GM23338 (cell line): ENCODE measurements around the gene LRRC57. TPM values are rescaled to one million over a fixed set of nuclear protein-coding genes. Genes with fewer than 3 reads are reported as not detected.

Experiments
- ATAC-seq: fragments of 200-7000 bp; cut with Tn5 transposase; 3 replicates; pipeline ENCODE4 v1.9.1; 2020
- DNase-seq: peaks from one replicate; pipeline ENCODE4 v3.0.0-alpha.2; 2015; ENCODE audit warnings: low spot score
- H2AFZ ChIP-seq: fragments of 200-600 bp; sonication (generic); 2 replicates; pipeline ENCODE4 v1.8.0; 2016; ENCODE audit warnings: antibody characterized with exemption, mild to moderate bottlenecking, moderate library complexity
- H3F3A ChIP-seq: fragments of 200-600 bp; sonication (generic); replicated peaks from 2 replicates; pipeline ENCODE4 v1.8.0; 2017; ENCODE audit warnings: antibody characterized with exemption, mixed run types, low read depth
- H3K27ac ChIP-seq: fragments of 200-600 bp; sonication (generic); 2 replicates; pipeline ENCODE4 v1.6.1; 2016; ENCODE audit warnings: low read depth
- H3K27me3 ChIP-seq: fragments of 200-600 bp; sonication (generic); 2 replicates; pipeline ENCODE4 v1.8.0; 2016; ENCODE audit warnings: mild to moderate bottlenecking, mixed run types, moderate library complexity; ENCODE audit not compliant: insufficient read depth
- H3K36me3 ChIP-seq: fragments of 200-600 bp; sonication (generic); 2 replicates; pipeline ENCODE4 v1.8.0; 2016; ENCODE audit warnings: mild to moderate bottlenecking; ENCODE audit not compliant: insufficient read depth
- H3K4me1 ChIP-seq: fragments of 200-600 bp; sonication (generic); 2 replicates; pipeline ENCODE4 v1.8.0; 2016; ENCODE audit warnings: mild to moderate bottlenecking, moderate library complexity; ENCODE audit not compliant: insufficient read depth
- H3K4me2 ChIP-seq: fragments of 200-600 bp; sonication (generic); 2 replicates; pipeline ENCODE4 v1.7.1; 2017; ENCODE audit warnings: mixed run types
- H3K4me3 ChIP-seq: fragments of 200-600 bp; sonication (generic); 2 replicates; pipeline ENCODE4 v1.6.1; 2016; ENCODE audit warnings: mixed run types
- H3K79me2 ChIP-seq: fragments of 200-600 bp; sonication (generic); replicated peaks from 2 replicates; pipeline ENCODE4 v1.8.0; 2017; ENCODE audit warnings: mild to moderate bottlenecking; ENCODE audit not compliant: insufficient read depth
- H3K9me2 ChIP-seq: fragments of 200-600 bp; sonication (generic); 2 replicates; pipeline ENCODE4 v1.8.0; 2017; ENCODE audit not compliant: insufficient read depth
- H4K20me1 ChIP-seq: fragments of 200-600 bp; sonication (generic); replicated peaks from 2 replicates; pipeline ENCODE4 v1.8.0; 2017; ENCODE audit warnings: mild to moderate bottlenecking; ENCODE audit not compliant: insufficient read depth
- H3K27ac Mint-ChIP-seq: 2 replicates; pipeline ENCODE4 v1.8.0; 2020; ENCODE audit warnings: inconsistent platforms, mild to moderate bottlenecking, moderate library complexity, mixed read lengths
- H3K27me3 Mint-ChIP-seq: 3 replicates; pipeline ENCODE4 v1.8.0; 2022; ENCODE audit warnings: low read depth, mild to moderate bottlenecking, moderate library complexity, mixed read lengths, inconsistent platforms; ENCODE audit not compliant: insufficient read depth, poor library complexity
- H3K36me3 Mint-ChIP-seq: 3 replicates; pipeline ENCODE4 v1.8.0; 2021; ENCODE audit warnings: low read depth, mild to moderate bottlenecking, inconsistent platforms, moderate library complexity, mixed read lengths
- H3K4me1 Mint-ChIP-seq: 3 replicates; pipeline ENCODE4 v1.8.0; 2020; ENCODE audit warnings: mild to moderate bottlenecking, inconsistent platforms, mixed read lengths
- H3K4me3 Mint-ChIP-seq: 3 replicates; pipeline ENCODE4 v1.8.0; 2021; ENCODE audit warnings: moderate library complexity, mild to moderate bottlenecking, inconsistent platforms, mixed read lengths
- H3K9me3 Mint-ChIP-seq: 3 replicates; pipeline ENCODE4 v1.8.0; 2020; ENCODE audit warnings: moderate library complexity, mild to moderate bottlenecking, inconsistent platforms, mixed read lengths
- CREB1 ChIP-seq: fragments of 250-450 bp; sonication (Bioruptor Pico); IDR thresholded peaks from 2 replicates; pipeline ENCODE4 v1.5.0; 2020; ENCODE audit warnings: low read depth, mild to moderate bottlenecking, moderate library complexity
- EZH2 ChIP-seq: fragments of 200-600 bp; sonication (generic); IDR thresholded peaks from one replicate; pipeline ENCODE4 v1.8.0; 2017; ENCODE audit warnings: antibody characterized with exemption, mild to moderate bottlenecking, low read depth; ENCODE audit not compliant: unreplicated experiment
- EZH2phosphoT487 ChIP-seq: fragments of 200-600 bp; sonication (generic); IDR thresholded peaks from one replicate; pipeline ENCODE4 v1.8.1; 2018; ENCODE audit warnings: antibody characterized with exemption; ENCODE audit not compliant: unreplicated experiment
- JUNB ChIP-seq: IDR thresholded peaks from one replicate; pipeline ENCODE4 v1.6.1; 2016; ENCODE audit warnings: antibody characterized with exemption; ENCODE audit not compliant: unreplicated experiment
- NANOG ChIP-seq: IDR thresholded peaks from 2 replicates; pipeline ENCODE4 v1.6.1; 2016; ENCODE audit warnings: antibody characterized with exemption, borderline replicate concordance
- ZNF114 ChIP-seq: fragments of 250-450 bp; sonication (Bioruptor Pico); IDR thresholded peaks from 2 replicates; pipeline ENCODE4 v1.5.0; 2020; ENCODE audit warnings: mild to moderate bottlenecking, moderate library complexity
- polyA plus RNA-seq: library from polyadenylated mRNA; unstranded; fragments of >200 nt; fragmentation: Nextera tagmentation; extraction: Ambion mirVana; gene quantifications from 2 replicates; pipeline ENCODE4 v1.2.1, GENCODE V29; 2016
- total RNA-seq: library from RNA; depleted of rRNA; stranded (reverse); fragments of >200 nt; shearing (Covaris generic); gene quantifications from 2 replicates; pipeline ENCODE4 v1.2.3, GENCODE V29; 2014
- TF ChIP-seq, protein P1 (sequence below): IDR thresholded peaks from one replicate; pipeline ENCODE4 v1.6.1; 2018; ENCODE audit warnings: antibody characterized with exemption; ENCODE audit not compliant: unreplicated experiment
- TF ChIP-seq, protein P2 (sequence below), 2 experiments: fragments of 200-600 bp in 1 of 2; sonication (generic) in 1 of 2; conservative IDR thresholded peaks; 2 replicates each; pipeline versions ENCODE4 v1.5.1 to v1.6.1; 2016 to 2017; ENCODE audit warnings: antibody characterized with exemption in 2 of 2, low read depth in 2 of 2, mild to moderate bottlenecking in 2 of 2, moderate library complexity in 1 of 2

The LRRC57 gene
- total and polyA plus RNA-seq, 2 experiments from 2014 or later = 5.4 to 9.0 TPM

- peaks cover 9% of the 10 kb centered on the region for H3K4me1 Mint-ChIP-seq
- ATAC-seq = no peak
Measured at GRCh38 chr15:42590619-42591237, 42.1 kb upstream of the LRRC57 start.

GRCh38 chr15:42584031-42584765 lies 35.6 kb upstream of the LRRC57 start:
- ATAC-seq = peak; percentile 66
- H3K36me3 Mint-ChIP-seq = peaks cover 2% of the 10 kb centered on the region; the same call in 1 of the 3 replicates
- Histone ChIP-seq H3F3A (no peaks in the 10 kb centered on the region; the same call in 1 of the 2 replicates), H3K36me3 (no peaks in the 10 kb centered on the region), H3K79me2 (no peaks in the 10 kb centered on the region), H4K20me1 (no peaks in the 10 kb centered on the region), H3K27ac (peak overlapping the region; percentile 45; the same call in 1 of the 2 replicates), H2AFZ (no peak overlapping the region), H3K4me2 (peak overlapping the region; percentile 31), H3K9me2 (no peaks in the 10 kb centered on the region), H3K4me1 (peaks cover 27% of the 10 kb centered on the region), H3K4me3 (no peak overlapping the region), H3K27me3 (peaks cover 34% of the 10 kb centered on the region)
- H3K4me3 Mint-ChIP-seq = peak overlapping the region; percentile 16; the same call in 1 of the 3 replicates
- H3K9me3 Mint-ChIP-seq = no peaks in the 10 kb centered on the region
- peaks cover 14% of the 10 kb centered on the region for H3K27me3 Mint-ChIP-seq
- TF ChIP-seq, protein P1, sequence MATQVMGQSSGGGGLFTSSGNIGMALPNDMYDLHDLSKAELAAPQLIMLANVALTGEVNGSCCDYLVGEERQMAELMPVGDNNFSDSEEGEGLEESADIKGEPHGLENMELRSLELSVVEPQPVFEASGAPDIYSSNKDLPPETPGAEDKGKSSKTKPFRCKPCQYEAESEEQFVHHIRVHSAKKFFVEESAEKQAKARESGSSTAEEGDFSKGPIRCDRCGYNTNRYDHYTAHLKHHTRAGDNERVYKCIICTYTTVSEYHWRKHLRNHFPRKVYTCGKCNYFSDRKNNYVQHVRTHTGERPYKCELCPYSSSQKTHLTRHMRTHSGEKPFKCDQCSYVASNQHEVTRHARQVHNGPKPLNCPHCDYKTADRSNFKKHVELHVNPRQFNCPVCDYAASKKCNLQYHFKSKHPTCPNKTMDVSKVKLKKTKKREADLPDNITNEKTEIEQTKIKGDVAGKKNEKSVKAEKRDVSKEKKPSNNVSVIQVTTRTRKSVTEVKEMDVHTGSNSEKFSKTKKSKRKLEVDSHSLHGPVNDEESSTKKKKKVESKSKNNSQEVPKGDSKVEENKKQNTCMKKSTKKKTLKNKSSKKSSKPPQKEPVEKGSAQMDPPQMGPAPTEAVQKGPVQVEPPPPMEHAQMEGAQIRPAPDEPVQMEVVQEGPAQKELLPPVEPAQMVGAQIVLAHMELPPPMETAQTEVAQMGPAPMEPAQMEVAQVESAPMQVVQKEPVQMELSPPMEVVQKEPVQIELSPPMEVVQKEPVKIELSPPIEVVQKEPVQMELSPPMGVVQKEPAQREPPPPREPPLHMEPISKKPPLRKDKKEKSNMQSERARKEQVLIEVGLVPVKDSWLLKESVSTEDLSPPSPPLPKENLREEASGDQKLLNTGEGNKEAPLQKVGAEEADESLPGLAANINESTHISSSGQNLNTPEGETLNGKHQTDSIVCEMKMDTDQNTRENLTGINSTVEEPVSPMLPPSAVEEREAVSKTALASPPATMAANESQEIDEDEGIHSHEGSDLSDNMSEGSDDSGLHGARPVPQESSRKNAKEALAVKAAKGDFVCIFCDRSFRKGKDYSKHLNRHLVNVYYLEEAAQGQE = no peak
- TF ChIP-seq NANOG = no peak
- no peak for TF ChIP-seq JUNB
- TF ChIP-seq EZH2phosphoT487 = no peak
- DNase-seq = peak; percentile 75
- peaks cover 31% of the 10 kb centered on the region for H3K4me1 Mint-ChIP-seq
- peak overlapping the region; percentile 2 for H3K27ac Mint-ChIP-seq

More at GRCh38 chr15:42590619-42591237, 42.1 kb upstream of the LRRC57 start:
- Histone ChIP-seq H3K27me3 (no peaks in the 10 kb centered on the region), H4K20me1 (no peaks in the 10 kb centered on the region), H3K27ac (0 out of 2 replicates have a peak overlapping the region, but pooled peaks have one; percentile 10), H3K4me2 (no peak overlapping the region), H3K79me2 (no peaks in the 10 kb centered on the region), H3K4me3 (no peak overlapping the region), H3K4me1 (no peaks in the 10 kb centered on the region; the same call in 1 of the 2 replicates), H3K9me2 (no peaks in the 10 kb centered on the region), H3K36me3 (no peaks in the 10 kb centered on the region), H3F3A (no peaks in the 10 kb centered on the region), H2AFZ (no peak overlapping the region)
- TF ChIP-seq, protein P2, sequence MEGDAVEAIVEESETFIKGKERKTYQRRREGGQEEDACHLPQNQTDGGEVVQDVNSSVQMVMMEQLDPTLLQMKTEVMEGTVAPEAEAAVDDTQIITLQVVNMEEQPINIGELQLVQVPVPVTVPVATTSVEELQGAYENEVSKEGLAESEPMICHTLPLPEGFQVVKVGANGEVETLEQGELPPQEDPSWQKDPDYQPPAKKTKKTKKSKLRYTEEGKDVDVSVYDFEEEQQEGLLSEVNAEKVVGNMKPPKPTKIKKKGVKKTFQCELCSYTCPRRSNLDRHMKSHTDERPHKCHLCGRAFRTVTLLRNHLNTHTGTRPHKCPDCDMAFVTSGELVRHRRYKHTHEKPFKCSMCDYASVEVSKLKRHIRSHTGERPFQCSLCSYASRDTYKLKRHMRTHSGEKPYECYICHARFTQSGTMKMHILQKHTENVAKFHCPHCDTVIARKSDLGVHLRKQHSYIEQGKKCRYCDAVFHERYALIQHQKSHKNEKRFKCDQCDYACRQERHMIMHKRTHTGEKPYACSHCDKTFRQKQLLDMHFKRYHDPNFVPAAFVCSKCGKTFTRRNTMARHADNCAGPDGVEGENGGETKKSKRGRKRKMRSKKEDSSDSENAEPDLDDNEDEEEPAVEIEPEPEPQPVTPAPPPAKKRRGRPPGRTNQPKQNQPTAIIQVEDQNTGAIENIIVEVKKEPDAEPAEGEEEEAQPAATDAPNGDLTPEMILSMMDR (conservative IDR thresholded peaks at IDR 0.05; ENCODE audit: low read depth in 2 of 2) = no peak
- TF ChIP-seq EZH2 = no peak
- no peak for TF ChIP-seq ZNF114 (CRISPR knock-in tag)
- no peak for TF ChIP-seq CREB1 (CRISPR knock-in tag)
- H3K27ac Mint-ChIP-seq = no peak overlapping the region; the same call in 1 of the 2 replicates
- H3K36me3 Mint-ChIP-seq = peaks cover 2% of the 10 kb centered on the region; the same call in 1 of the 3 replicates
- no peaks in the 10 kb centered on the region for H3K27me3 Mint-ChIP-seq
- no peak overlapping the region for H3K4me3 Mint-ChIP-seq
- no peaks in the 10 kb centered on the region for H3K9me3 Mint-ChIP-seq
- no peak for DNase-seq
